Ovary (tissue), 3 donors: ENCODE results near the gene HOXB2.

Experiments
- EP300 ChIP-seq: sonication (generic); formaldehyde crosslinking; IDR thresholded peaks from one replicate; pipeline ENCODE4 v1.6.1; 2017; ENCODE audit warnings: antibody characterized with exemption
- POLR2A ChIP-seq: fragments of 450-650 bp; IDR thresholded peaks from one replicate; pipeline ENCODE4 v1.6.1; 2017; ENCODE audit warnings: antibody characterized with exemption, mild to moderate bottlenecking, moderate library complexity
- TF ChIP-seq, protein P1 (sequence below), 3 donors: fragments of 450-650 bp in 2 of 3; fragments of 200-600 bp in 1 of 3; IDR thresholded peaks; one replicate each; pipeline versions ENCODE4 v1.5.1 to v1.8.0; 2016 to 2022; ENCODE audit warnings: antibody characterized with exemption in 3 of 3, mild to moderate bottlenecking in 1 of 3
- donor health status: DM: no; HTN: no; CAD: no.

DNA sequence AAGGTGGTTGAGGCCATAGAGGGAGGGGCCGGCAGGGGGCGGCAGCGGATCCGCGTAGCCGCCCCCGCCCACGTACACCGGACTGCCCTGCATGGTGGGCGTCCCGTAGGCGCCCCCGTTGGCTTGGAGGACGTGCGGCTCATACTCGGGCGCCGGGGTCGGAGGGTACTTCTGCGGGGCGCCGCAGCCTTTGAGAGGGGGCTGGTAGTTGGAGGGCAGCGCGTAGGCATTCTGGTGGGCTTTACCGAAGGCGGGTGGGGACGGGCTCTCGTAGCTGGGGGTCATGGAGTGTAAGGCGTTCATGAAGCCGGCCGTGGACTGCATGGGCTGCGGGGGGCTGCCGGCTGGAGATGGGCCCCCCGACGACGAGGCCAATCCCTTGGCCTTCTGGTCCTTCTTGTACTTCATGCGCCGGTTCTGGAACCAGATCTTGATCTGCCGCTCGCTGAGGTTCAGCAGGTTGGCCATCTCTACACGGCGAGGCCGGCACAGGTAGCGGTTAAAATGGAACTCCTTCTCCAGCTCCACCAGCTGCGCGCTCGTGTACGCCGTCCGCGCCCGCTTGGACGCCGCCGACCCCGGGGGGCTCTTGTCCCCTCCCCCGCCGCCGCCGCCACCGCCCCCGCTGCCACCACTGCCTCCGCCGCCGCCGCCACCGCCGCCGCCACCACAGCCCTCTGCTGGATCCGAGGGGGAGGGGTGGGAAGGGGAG lies 5.7 kb upstream of the HOXB2 start:
- TF ChIP-seq, protein P1, sequence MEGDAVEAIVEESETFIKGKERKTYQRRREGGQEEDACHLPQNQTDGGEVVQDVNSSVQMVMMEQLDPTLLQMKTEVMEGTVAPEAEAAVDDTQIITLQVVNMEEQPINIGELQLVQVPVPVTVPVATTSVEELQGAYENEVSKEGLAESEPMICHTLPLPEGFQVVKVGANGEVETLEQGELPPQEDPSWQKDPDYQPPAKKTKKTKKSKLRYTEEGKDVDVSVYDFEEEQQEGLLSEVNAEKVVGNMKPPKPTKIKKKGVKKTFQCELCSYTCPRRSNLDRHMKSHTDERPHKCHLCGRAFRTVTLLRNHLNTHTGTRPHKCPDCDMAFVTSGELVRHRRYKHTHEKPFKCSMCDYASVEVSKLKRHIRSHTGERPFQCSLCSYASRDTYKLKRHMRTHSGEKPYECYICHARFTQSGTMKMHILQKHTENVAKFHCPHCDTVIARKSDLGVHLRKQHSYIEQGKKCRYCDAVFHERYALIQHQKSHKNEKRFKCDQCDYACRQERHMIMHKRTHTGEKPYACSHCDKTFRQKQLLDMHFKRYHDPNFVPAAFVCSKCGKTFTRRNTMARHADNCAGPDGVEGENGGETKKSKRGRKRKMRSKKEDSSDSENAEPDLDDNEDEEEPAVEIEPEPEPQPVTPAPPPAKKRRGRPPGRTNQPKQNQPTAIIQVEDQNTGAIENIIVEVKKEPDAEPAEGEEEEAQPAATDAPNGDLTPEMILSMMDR (IDR thresholded peaks at IDR 0.05) = no peak
- no peak for TF ChIP-seq POLR2A
- TF ChIP-seq EP300 = no peak
